Prostate gland (tissue), 2 donors: ENCODE results near the gene MICAL3.

Source experiments
- POLR2A ChIP-seq: fragments of 450-650 bp; IDR thresholded peaks from one replicate; pipeline ENCODE4 v1.6.1; 2016; ENCODE audit warnings: antibody characterized with exemption, mild to moderate bottlenecking
- POLR2AphosphoS5 ChIP-seq: sonication (generic); formaldehyde crosslinking; IDR thresholded peaks from one replicate; pipeline ENCODE4 v1.6.1; 2017; ENCODE audit warnings: antibody characterized with exemption
- TF ChIP-seq, protein P1 (sequence below), 4 experiments: fragments of 200-600 bp in 2 of 4; fragments of 450-650 bp in 2 of 4; sonication (generic) in 2 of 4; IDR thresholded peaks; 1 replicate in 3 of 4; 2 replicates in 1 of 4; pipeline ENCODE4 v1.5.1; 2016 to 2019; ENCODE audit warnings: antibody characterized with exemption in 4 of 4, mild to moderate bottlenecking in 2 of 4, moderate library complexity in 2 of 4

- TF ChIP-seq, protein P1, sequence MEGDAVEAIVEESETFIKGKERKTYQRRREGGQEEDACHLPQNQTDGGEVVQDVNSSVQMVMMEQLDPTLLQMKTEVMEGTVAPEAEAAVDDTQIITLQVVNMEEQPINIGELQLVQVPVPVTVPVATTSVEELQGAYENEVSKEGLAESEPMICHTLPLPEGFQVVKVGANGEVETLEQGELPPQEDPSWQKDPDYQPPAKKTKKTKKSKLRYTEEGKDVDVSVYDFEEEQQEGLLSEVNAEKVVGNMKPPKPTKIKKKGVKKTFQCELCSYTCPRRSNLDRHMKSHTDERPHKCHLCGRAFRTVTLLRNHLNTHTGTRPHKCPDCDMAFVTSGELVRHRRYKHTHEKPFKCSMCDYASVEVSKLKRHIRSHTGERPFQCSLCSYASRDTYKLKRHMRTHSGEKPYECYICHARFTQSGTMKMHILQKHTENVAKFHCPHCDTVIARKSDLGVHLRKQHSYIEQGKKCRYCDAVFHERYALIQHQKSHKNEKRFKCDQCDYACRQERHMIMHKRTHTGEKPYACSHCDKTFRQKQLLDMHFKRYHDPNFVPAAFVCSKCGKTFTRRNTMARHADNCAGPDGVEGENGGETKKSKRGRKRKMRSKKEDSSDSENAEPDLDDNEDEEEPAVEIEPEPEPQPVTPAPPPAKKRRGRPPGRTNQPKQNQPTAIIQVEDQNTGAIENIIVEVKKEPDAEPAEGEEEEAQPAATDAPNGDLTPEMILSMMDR (IDR thresholded peaks at IDR 0.05) = no peak
- TF ChIP-seq POLR2A (no peak), POLR2AphosphoS5 (peak; percentile 3)
Observed at GRCh38 chr22:18069041-18069440, 44.7 kb upstream of the MICAL3 start.
